NOMO-1 treated with DMSO at 0.1 percent for 48 hours (cell line): ENCODE data around the gene SEMA3A.

Experiments
- DNase-seq: peaks from one replicate; lab custom pipeline; 2025; ENCODE audit not compliant: unreplicated experiment; lab: John Stamatoyannopoulos, UW

SEMA3A gene

GRCh38 chr7:84112771-84113170, 81.8 kb downstream of the SEMA3A start:
- DNase-seq, result no peak

- DNase-seq, result no peak
Observed at GRCh38 chr7:84111842-84112241, 82.7 kb downstream of the SEMA3A start.

GRCh38 chr7:84110400-84110799, 84.2 kb downstream of the SEMA3A start:
- DNase-seq, result no peak

GRCh38 chr7:84108787-84109186, 85.8 kb downstream of the SEMA3A start:
- DNase-seq, result no peak

GRCh38 chr7:84108119-84108518, 86.5 kb downstream of the SEMA3A start:
- no peak for DNase-seq

- DNase-seq, result peak; percentile 34
Observed at GRCh38 chr7:84107259-84107658, 87.3 kb downstream of the SEMA3A start.

- DNase-seq, result no peak
Observed at GRCh38 chr7:84106291-84106690, 88.3 kb downstream of the SEMA3A start.

GRCh38 chr7:84105586-84105985, 89.0 kb downstream of the SEMA3A start:
- no peak for DNase-seq

GRCh38 chr7:84104826-84105225, 89.8 kb downstream of the SEMA3A start:
- no peak for DNase-seq

GRCh38 chr7:84102213-84102612, 92.4 kb downstream of the SEMA3A start:
- no peak for DNase-seq

GRCh38 chr7:84100866-84101265, 93.7 kb downstream of the SEMA3A start:
- DNase-seq, result no peak

GRCh38 chr7:84095971-84096370, 98.6 kb downstream of the SEMA3A start:
- no peak for DNase-seq

- peak; percentile 52 for DNase-seq
Observed at GRCh38 chr7:84092207-84092606, 102.4 kb downstream of the SEMA3A start.

GRCh38 chr7:84091318-84091717, 103.3 kb downstream of the SEMA3A start:
- no peak for DNase-seq

- DNase-seq, result no peak
Observed at GRCh38 chr7:84088802-84089201, 105.8 kb downstream of the SEMA3A start.

- no peak for DNase-seq
Observed at GRCh38 chr7:84085998-84086397, 108.6 kb downstream of the SEMA3A start.

GRCh38 chr7:84085147-84085546, 109.4 kb downstream of the SEMA3A start:
- DNase-seq, result no peak

- DNase-seq, result no peak
Observed at GRCh38 chr7:84083846-84084245, 110.7 kb downstream of the SEMA3A start.

GRCh38 chr7:84081973-84082522, 112.5 kb downstream of the SEMA3A start:
- DNase-seq, result no peak

- no peak for DNase-seq
Observed at GRCh38 chr7:84077336-84077735, 117.3 kb downstream of the SEMA3A start.

- no peak for DNase-seq
Observed at GRCh38 chr7:84076219-84076618, 118.4 kb downstream of the SEMA3A start.

- peak; percentile 70 for DNase-seq
Observed at GRCh38 chr7:84073186-84073875, 121.3 kb downstream of the SEMA3A start.

- DNase-seq, result no peak
Observed at GRCh38 chr7:84070770-84071169, 123.8 kb downstream of the SEMA3A start.
